Chondrocyte (in vitro differentiated cells): ENCODE measurements around the gene DNM2. TPM values are rescaled to one million over a fixed set of nuclear protein-coding genes. Genes with fewer than 3 reads are reported as not detected.
A peak's percentile ranks its signal among the peaks of the same experiment; 100 is the strongest.
"Not testable (repeated sequence)": the region's sequence is repeated elsewhere in the genome, so short reads cannot be mapped to it uniquely, and the experiment has no call there.

Experiments used
- DNase-seq: peaks from one replicate; pipeline ENCODE4 v3.0.0; 2021; ENCODE audit warnings: mixed read lengths, low spot score
- H3K27ac Mint-ChIP-seq: one replicate; pipeline ENCODE4 v1.8.0; 2021; ENCODE audit warnings: mild to moderate bottlenecking, moderate library complexity, mixed read lengths; ENCODE audit not compliant: unreplicated experiment
- H3K27me3 Mint-ChIP-seq: 2 replicates; pipeline ENCODE4 v1.8.0; 2021; ENCODE audit warnings: low read depth, mixed read lengths
- H3K36me3 Mint-ChIP-seq: 2 replicates; pipeline ENCODE4 v1.8.0; 2021; ENCODE audit warnings: low read depth, mixed read lengths
- H3K4me1 Mint-ChIP-seq: 2 replicates; pipeline ENCODE4 v1.8.0; 2021; ENCODE audit warnings: low read depth, mild to moderate bottlenecking, mixed read lengths
- H3K4me3 Mint-ChIP-seq: one replicate; pipeline ENCODE4 v1.8.0; 2021; ENCODE audit warnings: mild to moderate bottlenecking, moderate library complexity, mixed read lengths; ENCODE audit not compliant: unreplicated experiment
- H3K9me3 Mint-ChIP-seq: 2 replicates; pipeline ENCODE4 v1.8.0; 2021; ENCODE audit warnings: low read depth, mixed read lengths
- microRNA-seq: library from miRNA; unstranded; fragments of <30 nt; microRNA quantifications from one replicate; pipeline ENCODE4 v1.2.0, GENCODE V29; 2020; ENCODE audit warnings: borderline number of aligned reads
- total RNA-seq: library from RNA; stranded (reverse); gene quantifications from 3 replicates; pipeline ENCODE4 v1.2.1, GENCODE V29; 2021
- TF ChIP-seq, protein P1 (sequence below): fragments of 200-600 bp; sonication (generic); IDR thresholded peaks from 2 replicates; pipeline ENCODE4 v1.5.0; 2021; ENCODE audit warnings: antibody characterized with exemption, mild to moderate bottlenecking, moderate library complexity

Gene DNM2
- total RNA-seq, 1 donor from 2014 or later = 116 TPM

DNA sequence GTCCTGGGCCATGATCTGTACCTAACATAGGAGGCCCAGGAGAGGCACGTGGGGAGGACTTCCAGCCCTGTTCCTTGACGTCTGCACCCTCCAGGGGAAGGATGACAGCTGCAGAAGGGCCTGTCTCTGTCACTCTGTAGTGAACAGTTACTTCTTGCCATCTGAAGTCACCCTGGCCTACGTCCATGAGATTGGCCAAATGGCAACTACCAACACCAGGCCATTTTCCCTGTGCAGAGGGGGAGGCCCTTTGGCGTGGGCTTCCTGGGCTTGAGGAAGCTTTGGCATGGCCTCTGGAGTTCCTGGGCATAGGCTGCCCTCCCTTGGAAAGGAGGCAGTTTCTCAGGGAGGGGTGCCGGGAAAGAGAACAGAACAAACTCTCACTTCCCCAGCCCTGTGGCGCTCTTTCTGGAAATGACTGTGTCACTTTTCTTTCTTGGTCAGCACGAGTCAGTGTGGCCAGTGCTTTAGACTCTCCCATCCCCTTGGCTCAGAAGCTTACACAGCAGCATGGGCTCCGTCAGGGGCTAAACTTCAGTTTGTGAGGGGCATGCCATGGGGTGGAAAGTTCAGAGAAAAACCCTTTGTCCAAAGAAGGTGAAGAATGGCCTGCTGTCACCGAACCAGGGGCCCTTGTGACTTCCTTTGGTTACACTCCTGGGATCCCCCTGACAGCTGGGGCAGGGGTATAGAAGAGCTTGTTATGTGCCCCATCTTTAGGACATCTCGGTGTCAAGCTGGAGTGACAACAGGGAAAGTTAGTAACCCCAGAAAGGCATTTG is 158.8 kb downstream of the DNM2 start:
- no peaks in the 10 kb centered on the region for H3K36me3 Mint-ChIP-seq
- TF ChIP-seq, protein P1, sequence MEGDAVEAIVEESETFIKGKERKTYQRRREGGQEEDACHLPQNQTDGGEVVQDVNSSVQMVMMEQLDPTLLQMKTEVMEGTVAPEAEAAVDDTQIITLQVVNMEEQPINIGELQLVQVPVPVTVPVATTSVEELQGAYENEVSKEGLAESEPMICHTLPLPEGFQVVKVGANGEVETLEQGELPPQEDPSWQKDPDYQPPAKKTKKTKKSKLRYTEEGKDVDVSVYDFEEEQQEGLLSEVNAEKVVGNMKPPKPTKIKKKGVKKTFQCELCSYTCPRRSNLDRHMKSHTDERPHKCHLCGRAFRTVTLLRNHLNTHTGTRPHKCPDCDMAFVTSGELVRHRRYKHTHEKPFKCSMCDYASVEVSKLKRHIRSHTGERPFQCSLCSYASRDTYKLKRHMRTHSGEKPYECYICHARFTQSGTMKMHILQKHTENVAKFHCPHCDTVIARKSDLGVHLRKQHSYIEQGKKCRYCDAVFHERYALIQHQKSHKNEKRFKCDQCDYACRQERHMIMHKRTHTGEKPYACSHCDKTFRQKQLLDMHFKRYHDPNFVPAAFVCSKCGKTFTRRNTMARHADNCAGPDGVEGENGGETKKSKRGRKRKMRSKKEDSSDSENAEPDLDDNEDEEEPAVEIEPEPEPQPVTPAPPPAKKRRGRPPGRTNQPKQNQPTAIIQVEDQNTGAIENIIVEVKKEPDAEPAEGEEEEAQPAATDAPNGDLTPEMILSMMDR = no peak
- H3K4me3 Mint-ChIP-seq = no peak overlapping the region

DNA sequence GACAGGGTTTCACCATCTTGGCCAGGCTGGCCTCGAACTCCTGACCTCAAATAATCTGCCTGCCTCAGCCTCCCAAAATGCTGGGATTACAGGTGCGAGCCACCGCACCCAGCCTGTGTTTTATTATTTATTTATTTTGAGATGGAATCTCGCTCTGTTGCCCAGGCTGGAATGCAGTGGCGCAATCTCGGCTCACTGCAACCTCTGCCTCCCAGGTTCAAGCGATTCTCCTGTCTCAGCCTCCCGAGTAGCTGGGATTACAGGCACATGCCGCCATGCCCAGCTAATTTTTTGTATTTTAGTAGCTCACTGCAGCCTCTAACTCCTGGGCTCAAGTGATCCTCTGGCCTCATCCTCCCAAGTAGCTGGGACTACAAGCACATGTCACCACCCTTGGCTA is 159.7 kb downstream of the DNM2 start:
- H3K9me3 Mint-ChIP-seq, H3K27me3 Mint-ChIP-seq, DNase-seq, H3K4me3 Mint-ChIP-seq, H3K36me3 Mint-ChIP-seq: not testable (repeated sequence)
- Mint-ChIP-seq H3K4me1 (peaks cover 53% of the 10 kb centered on the region), H3K27ac (peak overlapping the region; percentile 39)

More for the DNA sequence above, 158.8 kb downstream of the DNM2 start:
- no peak for DNase-seq
- peak overlapping the region; percentile 4 for H3K27ac Mint-ChIP-seq
- H3K4me1 Mint-ChIP-seq = peaks cover 46% of the 10 kb centered on the region
- H3K27me3 Mint-ChIP-seq = no peaks in the 10 kb centered on the region
- H3K9me3 Mint-ChIP-seq = no peaks in the 10 kb centered on the region

DNA sequence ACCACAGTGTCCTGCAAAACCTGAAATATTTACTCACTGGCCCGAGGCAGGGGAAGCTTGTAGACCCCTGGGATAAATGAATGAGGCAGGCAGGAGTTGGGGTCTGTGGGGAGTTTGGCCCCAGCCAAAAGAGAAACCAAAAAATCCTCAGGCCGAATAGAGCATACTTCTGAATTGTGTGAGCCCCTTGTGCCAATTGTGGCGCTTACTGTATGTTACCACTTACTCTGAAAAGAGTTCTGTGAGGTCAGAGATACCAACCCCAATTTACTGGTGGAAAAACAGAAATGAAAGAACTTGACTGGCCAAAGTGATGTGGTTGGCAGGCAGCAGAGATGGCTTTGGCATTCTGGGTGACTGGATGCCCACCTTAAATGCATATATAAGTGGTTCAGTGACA is 160.4 kb downstream of the DNM2 start:
- DNase-seq = no peak
- Mint-ChIP-seq H3K27me3 (no peaks in the 10 kb centered on the region), H3K4me3 (no peak overlapping the region), H3K4me1 (peaks cover 50% of the 10 kb centered on the region), H3K27ac (peak overlapping the region; percentile 39), H3K9me3 (no peaks in the 10 kb centered on the region), H3K36me3 (no peaks in the 10 kb centered on the region)
- TF ChIP-seq, protein P1 = no peak

Small RNA genes within 50 kb of the gene (microRNA-seq; reads per million reads assigned to microRNA genes)
- 3.3 reads per million for gene MIR199A1
- gene MIR4748 = not detected
- not detected for gene MIR638
- not detected for gene MIR6793

Other genes with a start within 250 kb of the DNM2 start
- gene KEAP1, start 214.7 kb upstream of the DNM2 start, total RNA-seq = 69.3 to 79.9 TPM (median 70.9 TPM) in 3 replicates
- gene S1PR5, start 200.6 kb upstream of the DNM2 start, total RNA-seq = 3.7 to 6.7 TPM (median 6.4 TPM) in 3 replicates
- gene ATG4D, start 174.2 kb upstream of the DNM2 start, total RNA-seq = 14.8 to 23.2 TPM (median 21.7 TPM) in 3 replicates
- 14.2 to 16.1 TPM (median 15.4 TPM) in 3 replicates for gene KRI1, start 152.1 kb upstream of the DNM2 start, total RNA-seq
- 8.3 to 12.0 TPM (median 10.4 TPM) in 3 replicates for gene CDKN2D, start 149.1 kb upstream of the DNM2 start, total RNA-seq
- gene AP1M2, start 130.8 kb upstream of the DNM2 start, total RNA-seq = 0.45 TPM in 1 of 3 replicates, not detected in the others
- 132 to 223 TPM (median 220 TPM) in 3 replicates for gene SLC44A2, start 92.5 kb upstream of the DNM2 start, total RNA-seq
- gene ILF3, start 63.7 kb upstream of the DNM2 start, total RNA-seq = 156 to 234 TPM (median 171 TPM) in 3 replicates
- 28.2 to 50.2 TPM (median 33.7 TPM) in 3 replicates for gene QTRT1, start 16.6 kb upstream of the DNM2 start, total RNA-seq
- 29.1 to 33.7 TPM (median 31.5 TPM) in 3 replicates for gene TMED1, start 118.1 kb downstream of the DNM2 start, total RNA-seq
- gene C19orf38, start 130.3 kb downstream of the DNM2 start, total RNA-seq = 0.30 to 0.34 TPM in 2 of 3 replicates, not detected in the other
- 59.9 to 62.0 TPM (median 61.8 TPM) in 3 replicates for gene CARM1, start 153.5 kb downstream of the DNM2 start, total RNA-seq
- 74.5 to 88.2 TPM (median 76.1 TPM) in 3 replicates for gene YIPF2, start 210.6 kb downstream of the DNM2 start, total RNA-seq
- gene TIMM29, start 210.7 kb downstream of the DNM2 start, total RNA-seq = 22.1 to 25.7 TPM (median 24.2 TPM) in 3 replicates
- 107 to 121 TPM (median 115 TPM) in 3 replicates for gene SMARCA4, start 243.0 kb downstream of the DNM2 start, total RNA-seq